ENCODE results near the gene ERN2. TPM values are rescaled to one million over a fixed set of nuclear protein-coding genes. Genes with fewer than 3 reads are reported as not detected.

ERN2 gene
- total RNA-seq: 1 to 10 TPM in 1 of 2 donors, under 1 TPM in 1; 0.99 to 5.2 TPM

DNA sequence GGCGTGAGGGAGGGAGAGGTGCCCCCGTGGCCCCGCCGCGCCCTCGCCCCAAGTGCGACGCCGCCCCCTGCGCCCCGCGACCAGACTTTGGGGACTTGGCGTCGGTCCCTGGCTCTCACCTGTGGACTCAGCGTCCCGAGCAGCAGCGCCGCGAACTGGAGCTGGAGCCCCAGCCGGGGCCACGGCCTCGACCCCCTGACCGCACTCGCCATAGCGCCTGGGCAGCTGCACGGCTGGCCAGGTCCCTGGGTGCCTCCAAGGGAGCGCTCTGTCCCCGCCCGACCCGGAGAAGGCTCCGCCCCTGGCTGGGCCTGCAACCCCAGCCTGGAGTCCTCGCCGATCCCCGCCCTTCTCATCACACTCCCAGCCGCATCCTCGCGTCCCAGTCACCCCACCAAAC lies at the start of gene ERN2:
Gene ERN2, minus strand, starts transcription at position 247 of the 400 bp plus-strand sequence. Its CDS starts 35 bp downstream, at position 212.
- no peak within 1 kb of the TSS for H3K4me3 ChIP-seq
- peaks cover 0 to 12% (median 0%) of the 10 kb centered on the region in 3 donors for H3K9me3 ChIP-seq
- DNase-seq (no peak), ATAC-seq (no peak)
- no peaks in the 10 kb centered on the region for H3K27me3 ChIP-seq
- intact Hi-C loops (cut with DNase I): no loop called here
- TF ChIP-seq, protein P1, sequence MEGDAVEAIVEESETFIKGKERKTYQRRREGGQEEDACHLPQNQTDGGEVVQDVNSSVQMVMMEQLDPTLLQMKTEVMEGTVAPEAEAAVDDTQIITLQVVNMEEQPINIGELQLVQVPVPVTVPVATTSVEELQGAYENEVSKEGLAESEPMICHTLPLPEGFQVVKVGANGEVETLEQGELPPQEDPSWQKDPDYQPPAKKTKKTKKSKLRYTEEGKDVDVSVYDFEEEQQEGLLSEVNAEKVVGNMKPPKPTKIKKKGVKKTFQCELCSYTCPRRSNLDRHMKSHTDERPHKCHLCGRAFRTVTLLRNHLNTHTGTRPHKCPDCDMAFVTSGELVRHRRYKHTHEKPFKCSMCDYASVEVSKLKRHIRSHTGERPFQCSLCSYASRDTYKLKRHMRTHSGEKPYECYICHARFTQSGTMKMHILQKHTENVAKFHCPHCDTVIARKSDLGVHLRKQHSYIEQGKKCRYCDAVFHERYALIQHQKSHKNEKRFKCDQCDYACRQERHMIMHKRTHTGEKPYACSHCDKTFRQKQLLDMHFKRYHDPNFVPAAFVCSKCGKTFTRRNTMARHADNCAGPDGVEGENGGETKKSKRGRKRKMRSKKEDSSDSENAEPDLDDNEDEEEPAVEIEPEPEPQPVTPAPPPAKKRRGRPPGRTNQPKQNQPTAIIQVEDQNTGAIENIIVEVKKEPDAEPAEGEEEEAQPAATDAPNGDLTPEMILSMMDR (IDR thresholded peaks at IDR 0.05): no peak
- TF ChIP-seq POLR2A (IDR thresholded peaks at IDR 0.05): no peak
- no peaks in the 10 kb centered on the region for H3K36me3 ChIP-seq (replicated peaks in 1 of 2; ENCODE audit: insufficient read depth in 1 of 2, low read depth in 2 of 2)
- 1 to 3% methylated on average over 10 to 37 of the region's 37 CpGs for WGBS, 2 donors
- no peaks in the 10 kb centered on the region for H3K4me1 ChIP-seq
- no peak within 1 kb of the TSS for H3K27ac ChIP-seq

- ATAC-seq: no peak
- DNase-seq: no peak
- H3K4me3 ChIP-seq: no peak overlapping the region
- peaks cover 0 to 23% of the 10 kb centered on the region in 2 donors for H3K27me3 ChIP-seq
- peaks cover 12% of the 10 kb centered on the region for H3K4me1 ChIP-seq
- H3K9me3 ChIP-seq: no peaks in the 10 kb centered on the region
- intact Hi-C loops (cut with DNase I): no loop called here
- no peaks in the 10 kb centered on the region for H3K36me3 ChIP-seq (replicated peaks in 1 of 2; ENCODE audit: insufficient read depth in 1 of 2, low read depth in 2 of 2)
- no peak overlapping the region for H3K27ac ChIP-seq
- no peak for TF ChIP-seq POLR2A (IDR thresholded peaks at IDR 0.05)
- 66 to 78% methylated on average over 6 of the region's 6 CpGs for WGBS, 2 donors
These were observed 45.1 kb upstream of the ERN2 start for GRCh38 chr16:23757937-23758619.

DNA sequence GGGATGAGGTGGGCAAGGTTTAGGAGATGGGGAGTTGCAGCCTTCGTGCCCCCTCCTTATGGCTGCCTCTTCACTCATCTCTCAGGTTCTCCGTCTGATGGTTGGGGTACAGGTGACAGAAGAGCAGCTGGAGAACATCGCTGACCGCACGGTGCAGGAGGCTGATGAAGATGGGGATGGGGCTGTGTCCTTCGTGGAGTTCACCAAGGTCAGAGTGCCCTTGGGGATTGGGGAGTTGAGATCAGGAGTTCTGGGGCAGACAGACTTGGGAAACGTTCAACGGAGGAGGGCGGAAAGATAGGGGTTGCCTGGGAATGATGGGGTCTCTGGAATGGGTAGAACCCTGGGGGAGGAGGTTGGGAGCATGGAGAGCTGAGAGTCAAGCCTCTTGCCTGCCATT lies 44.1 kb upstream of the ERN2 start:
- Histone ChIP-seq H3K4me3 (no peak overlapping the region), H3K9me3 (no peaks in the 10 kb centered on the region), H3K36me3 (replicated peaks in 1 of 2; ENCODE audit: insufficient read depth in 1 of 2, low read depth in 2 of 2) (no peaks in the 10 kb centered on the region), H3K4me1 (peaks cover 12% of the 10 kb centered on the region), H3K27ac (no peak overlapping the region), H3K27me3 (peaks cover 0 to 23% of the 10 kb centered on the region in 2 donors)
- TF ChIP-seq POLR2A (IDR thresholded peaks at IDR 0.05): no peak
- TF ChIP-seq, protein P1 (IDR thresholded peaks at IDR 0.05): no peak
- intact Hi-C loops (cut with DNase I): no loop called here
- DNase-seq: no peak
- WGBS, 2 donors: 66 to 67% methylated on average over 9 of the region's 9 CpGs
- no peak for ATAC-seq

DNA sequence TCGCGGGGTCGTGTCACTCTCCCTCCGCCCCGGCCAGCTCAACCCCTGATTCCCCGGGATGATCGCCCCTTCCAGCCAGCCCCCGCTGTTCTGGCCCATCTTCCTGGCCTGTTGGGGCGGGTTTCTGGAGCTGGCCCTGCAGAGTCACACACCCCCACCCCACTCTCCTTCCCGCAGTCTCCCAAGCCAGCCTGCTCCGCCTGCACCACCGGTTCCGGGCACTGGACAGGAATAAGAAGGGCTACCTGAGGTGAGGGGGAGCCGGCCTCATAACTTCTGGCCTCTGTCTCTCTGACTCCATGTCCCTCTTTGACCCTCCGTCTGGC lies 42.4 kb upstream of the ERN2 start:
- peaks cover 12% of the 10 kb centered on the region for H3K4me1 ChIP-seq
- no peak overlapping the region for H3K4me3 ChIP-seq
- H3K9me3 ChIP-seq: no peaks in the 10 kb centered on the region
- ATAC-seq (no peak), DNase-seq (no peak)
- H3K36me3 ChIP-seq (replicated peaks in 1 of 2; ENCODE audit: insufficient read depth in 1 of 2, low read depth in 2 of 2): no peaks in the 10 kb centered on the region
- TF ChIP-seq POLR2A (IDR thresholded peaks at IDR 0.05): no peak
- TF ChIP-seq, protein P1 (IDR thresholded peaks at IDR 0.05): no peak
- 19 to 31% methylated on average over 15 of the region's 15 CpGs for WGBS, 2 donors
- H3K27me3 ChIP-seq: peaks cover 0 to 23% of the 10 kb centered on the region in 2 donors
- intact Hi-C loops (cut with DNase I): no loop called here
- H3K27ac ChIP-seq: no peak overlapping the region

DNA sequence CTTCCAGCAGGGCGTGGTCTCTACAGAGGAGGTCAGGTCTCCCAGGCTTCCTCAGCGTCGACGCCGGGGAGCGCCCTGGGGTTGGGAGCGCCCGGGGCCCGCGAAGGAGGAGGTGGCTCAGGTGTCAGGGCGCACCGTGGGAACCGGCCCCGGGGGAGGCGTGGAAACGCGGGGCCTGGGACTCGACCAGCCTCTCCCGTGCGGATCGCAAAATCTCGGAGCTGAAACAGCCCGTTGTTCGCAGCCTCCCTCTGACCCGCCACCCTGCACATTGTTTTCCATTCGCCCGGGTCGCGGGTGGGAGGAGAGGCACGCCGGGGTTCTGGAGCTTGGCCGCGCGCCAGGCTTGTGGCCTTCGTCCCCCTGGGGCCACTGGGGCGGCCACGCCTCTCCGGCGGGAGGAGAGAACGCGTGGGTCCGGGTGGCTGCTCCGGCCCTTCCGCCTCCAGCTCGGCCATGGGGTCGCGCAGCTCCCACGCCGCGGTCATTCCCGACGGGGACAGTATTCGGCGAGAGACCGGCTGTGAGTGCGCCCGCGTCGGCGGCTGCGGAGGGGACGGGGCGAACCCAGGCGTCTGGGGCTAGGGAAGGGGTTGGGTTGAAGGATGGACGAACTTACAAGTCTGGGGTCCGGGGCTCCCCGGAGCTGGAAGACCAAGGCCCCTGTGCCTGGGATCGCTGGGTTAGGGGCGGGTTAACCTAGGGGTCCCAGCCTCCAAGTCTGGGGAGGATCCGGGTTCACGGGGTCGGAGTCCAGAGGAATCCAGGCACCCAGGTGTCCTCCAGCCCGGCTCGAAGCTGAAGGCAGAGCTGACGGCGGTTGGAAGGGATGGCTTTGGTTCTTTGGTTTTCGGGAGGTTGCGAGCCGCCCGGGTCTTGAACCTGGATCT lies 41.8 kb upstream of the ERN2 start, which contains the start of gene CHP2:
Gene CHP2, plus strand, starts transcription at position 433 of the 890 bp plus-strand sequence. Its CDS starts 24 bp downstream, at position 457.
- H3K9me3 ChIP-seq: no peaks in the 10 kb centered on the region
- TF ChIP-seq, protein P1 (IDR thresholded peaks at IDR 0.05): no peak
- no peak for TF ChIP-seq POLR2A (IDR thresholded peaks at IDR 0.05)
- no peak within 1 kb of the TSS for H3K27ac ChIP-seq
- no peak within 1 kb of the TSS for H3K4me3 ChIP-seq
- H3K4me1 ChIP-seq: peaks cover 12% of the 10 kb centered on the region
- DNase-seq: peak in 3 of 4 donors; percentile 2 to 15 (median 7)
- ATAC-seq: no peak
- H3K36me3 ChIP-seq (replicated peaks in 1 of 2; ENCODE audit: insufficient read depth in 1 of 2, low read depth in 2 of 2): no peaks in the 10 kb centered on the region
- WGBS, 2 donors: 5 to 6% methylated on average over 23 to 75 of the region's 80 CpGs
- intact Hi-C loops (cut with DNase I): no loop called here
- peaks cover 0 to 23% of the 10 kb centered on the region in 2 donors for H3K27me3 ChIP-seq

Data from body of pancreas (tissue), 4 donors.